Measurements from ENCODE around the gene KIFC1. TPM values are rescaled to one million over a fixed set of nuclear protein-coding genes. Genes with fewer than 3 reads are reported as not detected.
A peak's percentile ranks its signal among the peaks of the same experiment; 100 is the strongest.
"Not testable (repeated sequence)": the region's sequence is repeated elsewhere in the genome, so short reads cannot be mapped to it uniquely, and the experiment has no call there.

The KIFC1 gene
- total and polyA plus RNA-seq, 9 of the 15 experiments (the other 6 are each of a cell fraction or from before 2014, with no cell fraction given): 1.3 to 95.2 (median 76.9) TPM

- no peak for TF ChIP-seq TGIF2 (CRISPR knock-in tag; IDR thresholded peaks at IDR 0.05)
- no peak for TF ChIP-seq AFF4 (CRISPR knock-in tag; IDR thresholded peaks at IDR 0.05)
- TF ChIP-seq CGGBP1 (CRISPR knock-in tag; IDR thresholded peaks at IDR 0.05): no peak
- TF ChIP-seq CHD2 (IDR thresholded peaks at IDR 0.05; ENCODE audit: low read depth, low read length): no peak
- TF ChIP-seq NELFE (IDR thresholded peaks at IDR 0.05; ENCODE audit: insufficient read depth, insufficient read length): no peak
These were observed 32.3 kb upstream of the KIFC1 start (continued) for GRCh38 chr6:33359331-33359730.

- POLR2A ChIA-PET: interaction anchor here (0.7 kb wide), 1 partner anchor 47 kb away, joined by 3 read pairs; no protein-coding TSS in a partner anchor
- FAIRE-seq; intact Hi-C loops (cut with micrococcal nuclease); DNase-seq (ENCODE audit: extremely low read depth in 1 of 4, low spot score in 3 of 4); H3K79me2 ChIP-seq (ENCODE audit: control insufficient read depth, insufficient read depth, low read length); BruUV-seq (replicated peaks); H3K9ac ChIP-seq (ENCODE audit: insufficient read depth in 1 of 2, low read depth in 2 of 2, low read length in 2 of 2); H3K4me3 ChIP-seq; H3K9me3 ChIP-seq (replicated peaks; ENCODE audit: control insufficient read depth, insufficient read depth, low read depth, low read length); in situ Hi-C loops (cut with MboI); H4K20me1 ChIP-seq (replicated peaks; ENCODE audit: control insufficient read depth, insufficient read depth, low read length); H3K27me3 ChIP-seq (ENCODE audit: control insufficient read depth in 2 of 2, insufficient read depth in 2 of 2, low read length in 2 of 2); CTCF ChIA-PET (ENCODE audit: low intra/inter-chr PET ratio); H3K9me1 ChIP-seq (ENCODE audit: control insufficient read depth, insufficient read depth, low read length); H3K36me3 ChIP-seq (ENCODE audit: control insufficient read depth, insufficient read depth, low read length); H3K27ac ChIP-seq (ENCODE audit: extremely low read depth, low read depth, low read length); H3K4me2 ChIP-seq (ENCODE audit: insufficient read depth, low read length); ATAC-seq: not testable (repeated sequence)
- TF ChIP-seq BCOR (IDR thresholded peaks at IDR 0.05): peak; percentile 28; the same call in 1 of the 2 replicates
- TF ChIP-seq HLTF (IDR thresholded peaks at IDR 0.05): 0 out of 2 replicates have a peak, but pooled peaks have one; percentile 48
- TF ChIP-seq ZNF121 (CRISPR knock-in tag; conservative IDR thresholded peaks at IDR 0.05): 0 out of 2 replicates have a peak, but pooled peaks have one; percentile 5
- 71% methylated on average over 12 of the region's 12 CpGs for WGBS (ENCODE audit: insufficient coverage, low coverage, missing lambda C conversion rate)
- Histone ChIP-seq H3K4me1 (replicated peaks in 1 of 2; ENCODE audit: control insufficient read depth in 2 of 2, insufficient read depth in 2 of 2, low read length in 2 of 2) (peaks cover 22 to 26% of the 10 kb centered on the region in 2 experiments), H2AFZ (ENCODE audit: low read depth, low read length) (peak overlapping the region; percentile 76)
These were observed 28.1 kb upstream of the KIFC1 start for GRCh38 chr6:33363486-33363885.
